GM21390 (cell line): ENCODE data around the gene SUCO.

Experiments
- ATAC-seq: cut with Tn5 transposase; IDR thresholded peaks from one replicate; pipeline ENCODE4 v1.9.1; 2021; ENCODE audit not compliant: unreplicated experiment

The SUCO gene

GRCh38 chr1:172515927-172516326 lies 17.0 kb upstream of the SUCO start:
- ATAC-seq, result no peak

GRCh38 chr1:172517081-172517480 lies 15.9 kb upstream of the SUCO start:
- no peak for ATAC-seq

GRCh38 chr1:172517545-172517944 lies 15.4 kb upstream of the SUCO start:
- no peak for ATAC-seq

GRCh38 chr1:172529304-172529703 lies 3.6 kb upstream of the SUCO start:
- ATAC-seq, result no peak

- no peak for ATAC-seq
These were observed 3.0 kb upstream of the SUCO start for GRCh38 chr1:172530000-172530399.

GRCh38 chr1:172531412-172532182 lies 1.4 kb upstream of the SUCO start:
- no peak for ATAC-seq

- ATAC-seq, result peak; percentile 67
These were observed 709 bp upstream of the SUCO start for GRCh38 chr1:172532183-172532699.

- peak; percentile 19 for ATAC-seq
These were observed 682 bp downstream of the SUCO start for GRCh38 chr1:172533513-172534151.

GRCh38 chr1:172536256-172536655 lies 3.3 kb downstream of the SUCO start:
- ATAC-seq, result no peak

- no peak for ATAC-seq
These were observed 4.4 kb downstream of the SUCO start for GRCh38 chr1:172537366-172537765.

- no peak for ATAC-seq
These were observed 5.0 kb downstream of the SUCO start for GRCh38 chr1:172537827-172538391.

- ATAC-seq, result no peak
These were observed 7.7 kb downstream of the SUCO start for GRCh38 chr1:172540635-172541034.

GRCh38 chr1:172544481-172545104 lies 11.6 kb downstream of the SUCO start:
- no peak for ATAC-seq

- ATAC-seq, result peak; percentile 86
These were observed 12.6 kb downstream of the SUCO start for GRCh38 chr1:172545396-172546004.

GRCh38 chr1:172547071-172547470 lies 14.1 kb downstream of the SUCO start:
- ATAC-seq, result no peak

GRCh38 chr1:172549621-172550280 lies 16.8 kb downstream of the SUCO start:
- ATAC-seq, result no peak

GRCh38 chr1:172551279-172551678 lies 18.3 kb downstream of the SUCO start:
- ATAC-seq, result no peak

- ATAC-seq, result no peak
These were observed 22.0 kb downstream of the SUCO start for GRCh38 chr1:172554915-172555314.

- no peak for ATAC-seq
These were observed 23.5 kb downstream of the SUCO start for GRCh38 chr1:172556461-172556860.

- no peak for ATAC-seq
These were observed 24.3 kb downstream of the SUCO start for GRCh38 chr1:172557270-172557669.
